ENCODE measurements around the gene NDNF. TPM values are rescaled to one million over a fixed set of nuclear protein-coding genes. Genes with fewer than 3 reads are reported as not detected.

Gene NDNF
- total RNA-seq, 1 experiment from 2014 or later = not detected

DNA sequence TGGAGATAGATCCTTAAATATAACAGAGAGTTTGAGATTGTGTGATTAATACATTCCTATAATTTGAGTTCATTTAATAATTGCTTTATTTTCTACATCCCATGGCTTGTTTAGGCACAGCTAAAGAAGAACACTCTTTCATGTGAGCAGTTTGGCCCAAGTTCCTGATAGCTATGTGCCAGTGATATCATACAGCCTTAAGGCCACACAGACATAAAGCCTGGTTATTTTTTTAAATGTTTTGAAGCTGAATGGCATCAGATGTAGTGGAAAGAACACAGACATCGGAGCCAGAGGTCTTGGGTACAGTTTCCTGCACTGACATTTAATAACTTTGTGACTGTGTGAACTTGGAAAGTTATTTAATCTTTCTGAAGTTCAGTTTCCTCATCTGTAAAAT is 7.0 kb upstream of the NDNF start:
- H3K27me3 ChIP-seq (ENCODE audit: low read length) = no peaks in the 10 kb centered on the region
- H3K9me3 ChIP-seq (ENCODE audit: low read length) = no peaks in the 10 kb centered on the region

GRCh38 chr4:121077496-121077895 is 5.2 kb upstream of the NDNF start:
- H3K4me1 ChIP-seq (ENCODE audit: low read length) = no peaks in the 10 kb centered on the region
- H3K9ac ChIP-seq (ENCODE audit: low read length) = no peak overlapping the region
- H3K4me3 ChIP-seq (ENCODE audit: low read length) = no peak overlapping the region
- H2AFZ ChIP-seq (ENCODE audit: low read length) = no peak overlapping the region
- no peaks in the 10 kb centered on the region for H4K20me1 ChIP-seq (ENCODE audit: insufficient read depth, low read depth, low read length)
- H3K27me3 ChIP-seq (ENCODE audit: low read length) = no peaks in the 10 kb centered on the region
- no peaks in the 10 kb centered on the region for H3K9me2 ChIP-seq (replicated peaks; ENCODE audit: insufficient read depth, low read length)
- H3K4me2 ChIP-seq (ENCODE audit: low read depth, low read length, poor library complexity, severe bottlenecking) = no peak overlapping the region
- H3K79me2 ChIP-seq (ENCODE audit: low read length) = no peaks in the 10 kb centered on the region
- no peaks in the 10 kb centered on the region for H3K9me3 ChIP-seq (ENCODE audit: low read length)
- no peaks in the 10 kb centered on the region for H3K36me3 ChIP-seq (ENCODE audit: insufficient read depth, low read length)
- H3K27ac ChIP-seq (ENCODE audit: low read length) = no peak overlapping the region
- no peak for DNase-seq

More for the DNA sequence above, 7.0 kb upstream of the NDNF start:
- Histone ChIP-seq H3K4me2 (ENCODE audit: low read depth, low read length, poor library complexity, severe bottlenecking) (no peak overlapping the region), H3K79me2 (ENCODE audit: low read length) (no peaks in the 10 kb centered on the region), H3K27ac (ENCODE audit: low read length) (no peak overlapping the region), H3K9me2 (replicated peaks; ENCODE audit: insufficient read depth, low read length) (no peaks in the 10 kb centered on the region), H3K9ac (ENCODE audit: low read length) (no peak overlapping the region), H3K4me1 (ENCODE audit: low read length) (no peaks in the 10 kb centered on the region), H2AFZ (ENCODE audit: low read length) (no peak overlapping the region), H3K36me3 (ENCODE audit: insufficient read depth, low read length) (no peaks in the 10 kb centered on the region), H4K20me1 (ENCODE audit: insufficient read depth, low read depth, low read length) (no peaks in the 10 kb centered on the region), H3K4me3 (ENCODE audit: low read length) (no peak overlapping the region)
- DNase-seq = no peak

GRCh38 chr4:121076416-121076815 is 4.1 kb upstream of the NDNF start:
- Histone ChIP-seq H3K79me2 (ENCODE audit: low read length) (no peaks in the 10 kb centered on the region), H3K9me3 (ENCODE audit: low read length) (no peaks in the 10 kb centered on the region), H3K36me3 (ENCODE audit: insufficient read depth, low read length) (no peaks in the 10 kb centered on the region), H3K4me3 (ENCODE audit: low read length) (no peak overlapping the region), H3K4me1 (ENCODE audit: low read length) (no peaks in the 10 kb centered on the region), H4K20me1 (ENCODE audit: insufficient read depth, low read depth, low read length) (no peaks in the 10 kb centered on the region), H3K27me3 (ENCODE audit: low read length) (no peaks in the 10 kb centered on the region), H2AFZ (ENCODE audit: low read length) (no peak overlapping the region), H3K9me2 (replicated peaks; ENCODE audit: insufficient read depth, low read length) (no peaks in the 10 kb centered on the region), H3K4me2 (ENCODE audit: low read depth, low read length, poor library complexity, severe bottlenecking) (no peak overlapping the region), H3K27ac (ENCODE audit: low read length) (no peak overlapping the region), H3K9ac (ENCODE audit: low read length) (no peak overlapping the region)
- DNase-seq = no peak

DNA sequence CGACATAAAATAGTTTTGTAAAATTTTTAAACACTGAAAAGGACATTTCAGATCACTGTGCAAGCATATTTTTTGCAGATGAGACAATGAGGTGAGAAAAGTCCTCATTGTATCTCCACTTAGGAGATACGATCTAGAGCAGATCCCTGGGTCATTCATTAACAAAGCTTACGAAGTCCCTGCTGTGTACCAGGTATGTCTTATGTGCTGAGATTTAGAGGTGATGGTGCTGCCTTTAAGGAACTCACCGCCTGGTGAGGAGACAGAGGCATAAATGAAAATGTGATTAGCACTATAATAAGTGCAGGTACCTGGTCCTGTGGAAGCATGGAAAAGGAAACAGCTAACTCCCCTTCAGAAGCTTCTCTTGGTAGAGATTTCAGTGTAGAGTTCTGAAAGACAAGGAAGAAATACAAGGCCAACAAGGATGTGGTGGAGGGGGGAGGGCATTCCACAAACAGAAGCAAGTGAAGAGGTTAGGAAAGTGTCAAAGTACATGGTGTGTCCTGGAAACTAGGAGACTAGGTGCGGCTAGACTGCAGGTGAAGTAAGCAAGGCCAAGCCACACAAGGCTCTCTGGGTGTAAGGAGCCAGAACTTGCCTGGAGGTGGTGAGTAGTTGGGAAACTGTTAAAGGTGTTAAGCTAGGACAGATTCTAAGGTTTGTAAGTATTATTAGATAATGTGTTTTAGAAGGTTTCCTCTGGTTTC is 1.5 kb upstream of the NDNF start:
- Histone ChIP-seq H4K20me1 (ENCODE audit: insufficient read depth, low read depth, low read length) (no peaks in the 10 kb centered on the region), H3K27me3 (ENCODE audit: low read length) (no peaks in the 10 kb centered on the region), H3K27ac (ENCODE audit: low read length) (no peak overlapping the region), H3K79me2 (ENCODE audit: low read length) (no peaks in the 10 kb centered on the region), H3K4me1 (ENCODE audit: low read length) (no peaks in the 10 kb centered on the region), H3K4me2 (ENCODE audit: low read depth, low read length, poor library complexity, severe bottlenecking) (no peak overlapping the region), H3K4me3 (ENCODE audit: low read length) (no peak overlapping the region), H3K9me2 (replicated peaks; ENCODE audit: insufficient read depth, low read length) (no peaks in the 10 kb centered on the region), H2AFZ (ENCODE audit: low read length) (no peak overlapping the region), H3K9me3 (ENCODE audit: low read length) (no peaks in the 10 kb centered on the region), H3K9ac (ENCODE audit: low read length) (no peak overlapping the region), H3K36me3 (ENCODE audit: insufficient read depth, low read length) (no peaks in the 10 kb centered on the region)
- DNase-seq = no peak

DNA sequence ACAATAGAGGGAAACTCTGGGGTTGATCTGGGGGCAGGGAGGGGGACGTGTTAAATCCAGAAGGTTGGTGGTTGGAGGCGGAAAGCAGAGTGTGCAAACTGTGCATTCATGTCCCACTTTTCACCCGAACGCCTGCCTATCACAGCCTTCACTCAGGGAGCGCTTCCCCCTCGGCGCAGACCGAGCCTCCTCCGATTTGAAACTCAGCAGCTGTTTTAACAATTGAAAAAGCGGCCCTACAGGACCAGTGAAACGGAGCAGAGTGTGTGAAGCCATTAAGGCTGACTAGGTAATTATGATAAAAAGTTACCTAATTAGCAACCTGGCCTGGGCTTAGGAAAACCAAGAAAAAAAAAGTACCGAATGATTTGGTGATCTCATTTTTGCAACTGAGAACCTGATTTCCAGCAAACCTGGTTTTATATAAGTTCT is 685 bp upstream of the NDNF start:
- no peak overlapping the region for H3K4me3 ChIP-seq (ENCODE audit: low read length)
- no peaks in the 10 kb centered on the region for H3K4me1 ChIP-seq (ENCODE audit: low read length)
- no peaks in the 10 kb centered on the region for H3K9me2 ChIP-seq (replicated peaks; ENCODE audit: insufficient read depth, low read length)
- H3K36me3 ChIP-seq (ENCODE audit: insufficient read depth, low read length) = no peaks in the 10 kb centered on the region
- H3K27me3 ChIP-seq (ENCODE audit: low read length) = no peaks in the 10 kb centered on the region
- DNase-seq = no peak
- H3K79me2 ChIP-seq (ENCODE audit: low read length) = no peaks in the 10 kb centered on the region
- H4K20me1 ChIP-seq (ENCODE audit: insufficient read depth, low read depth, low read length) = no peaks in the 10 kb centered on the region
- H3K9me3 ChIP-seq (ENCODE audit: low read length) = no peaks in the 10 kb centered on the region
- H2AFZ ChIP-seq (ENCODE audit: low read length) = no peak overlapping the region
- no peak overlapping the region for H3K4me2 ChIP-seq (ENCODE audit: low read depth, low read length, poor library complexity, severe bottlenecking)
- H3K9ac ChIP-seq (ENCODE audit: low read length) = no peak overlapping the region
- no peak overlapping the region for H3K27ac ChIP-seq (ENCODE audit: low read length)

DNA sequence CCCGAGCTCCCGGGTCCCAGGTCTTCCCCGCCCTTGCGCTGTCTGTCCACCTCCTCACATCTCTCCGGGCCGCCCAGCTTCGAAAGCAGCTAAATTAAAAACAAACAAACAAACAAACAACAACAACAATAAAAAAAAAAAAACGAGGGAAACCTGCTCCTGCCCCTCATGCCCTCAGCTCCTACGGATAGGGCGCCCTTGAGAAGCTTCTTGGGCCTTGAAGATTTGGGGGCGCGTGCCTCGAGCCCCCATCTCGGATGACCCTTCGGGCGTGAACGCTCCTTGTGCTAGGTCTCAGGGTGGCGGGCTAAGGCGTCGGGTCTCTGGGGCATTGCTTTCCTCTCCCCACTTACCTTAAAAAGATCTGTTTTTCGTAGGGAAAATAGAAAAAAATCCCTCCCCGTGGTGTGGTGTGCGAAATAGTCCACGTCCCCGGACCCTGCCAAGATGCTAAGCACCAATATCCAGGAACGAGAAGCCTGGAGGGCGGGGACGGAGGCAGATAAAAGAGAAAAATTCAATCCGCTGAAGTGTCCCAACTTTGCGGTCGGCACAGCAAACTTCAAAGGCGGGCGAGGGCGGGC is 603 bp downstream of the NDNF start:
- no peak overlapping the region for H3K9ac ChIP-seq (ENCODE audit: low read length)
- no peaks in the 10 kb centered on the region for H3K9me3 ChIP-seq (ENCODE audit: low read length)
- H3K79me2 ChIP-seq (ENCODE audit: low read length) = no peaks in the 10 kb centered on the region
- H2AFZ ChIP-seq (ENCODE audit: low read length) = no peak overlapping the region
- no peaks in the 10 kb centered on the region for H3K4me1 ChIP-seq (ENCODE audit: low read length)
- no peak overlapping the region for H3K4me2 ChIP-seq (ENCODE audit: low read depth, low read length, poor library complexity, severe bottlenecking)
- no peaks in the 10 kb centered on the region for H3K9me2 ChIP-seq (replicated peaks; ENCODE audit: insufficient read depth, low read length)
- no peaks in the 10 kb centered on the region for H3K36me3 ChIP-seq (ENCODE audit: insufficient read depth, low read length)
- no peak overlapping the region for H3K4me3 ChIP-seq (ENCODE audit: low read length)
- H3K27me3 ChIP-seq (ENCODE audit: low read length) = no peaks in the 10 kb centered on the region
- no peak overlapping the region for H3K27ac ChIP-seq (ENCODE audit: low read length)
- DNase-seq = no peak
- no peaks in the 10 kb centered on the region for H4K20me1 ChIP-seq (ENCODE audit: insufficient read depth, low read depth, low read length)

- Histone ChIP-seq H3K36me3 (ENCODE audit: insufficient read depth, low read length) (no peaks in the 10 kb centered on the region), H3K4me3 (ENCODE audit: low read length) (no peak overlapping the region), H3K79me2 (ENCODE audit: low read length) (no peaks in the 10 kb centered on the region), H3K9me3 (ENCODE audit: low read length) (no peaks in the 10 kb centered on the region), H4K20me1 (ENCODE audit: insufficient read depth, low read depth, low read length) (no peaks in the 10 kb centered on the region), H3K27ac (ENCODE audit: low read length) (no peak overlapping the region), H3K4me2 (ENCODE audit: low read depth, low read length, poor library complexity, severe bottlenecking) (no peak overlapping the region), H3K9me2 (replicated peaks; ENCODE audit: insufficient read depth, low read length) (no peaks in the 10 kb centered on the region), H3K27me3 (ENCODE audit: low read length) (no peaks in the 10 kb centered on the region), H3K9ac (ENCODE audit: low read length) (no peak overlapping the region), H3K4me1 (ENCODE audit: low read length) (no peaks in the 10 kb centered on the region), H2AFZ (ENCODE audit: low read length) (no peak overlapping the region)
- no peak for DNase-seq
These were observed 1.4 kb downstream of the NDNF start for GRCh38 chr4:121070696-121071639.

DNA sequence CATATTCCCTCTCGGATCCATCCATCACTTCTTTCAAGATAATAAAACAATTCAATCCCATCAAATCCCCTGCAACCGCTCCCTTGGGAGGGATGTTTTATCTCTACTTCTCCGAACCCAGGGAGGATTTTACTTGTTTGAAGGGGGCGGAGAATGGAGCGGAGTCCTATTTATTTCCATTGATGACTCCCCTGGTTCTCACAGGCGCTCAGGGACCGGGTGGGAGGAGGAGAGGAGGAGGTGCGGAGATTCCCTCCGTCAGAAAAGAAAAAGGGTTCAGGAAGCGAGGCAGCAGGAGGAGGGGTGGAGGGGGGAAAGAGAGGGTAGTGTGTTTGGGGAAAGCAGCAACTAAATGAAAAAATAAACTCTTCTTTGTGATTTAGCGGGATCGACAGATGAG is 2.1 kb downstream of the NDNF start:
- no peak overlapping the region for H2AFZ ChIP-seq (ENCODE audit: low read length)
- H3K79me2 ChIP-seq (ENCODE audit: low read length) = no peaks in the 10 kb centered on the region
- no peaks in the 10 kb centered on the region for H3K36me3 ChIP-seq (ENCODE audit: insufficient read depth, low read length)
- H3K27ac ChIP-seq (ENCODE audit: low read length) = no peak overlapping the region
- no peaks in the 10 kb centered on the region for H3K9me2 ChIP-seq (replicated peaks; ENCODE audit: insufficient read depth, low read length)
- H3K4me1 ChIP-seq (ENCODE audit: low read length) = no peaks in the 10 kb centered on the region
- DNase-seq = no peak
- no peak overlapping the region for H3K4me3 ChIP-seq (ENCODE audit: low read length)
- H3K9ac ChIP-seq (ENCODE audit: low read length) = no peak overlapping the region
- H3K9me3 ChIP-seq (ENCODE audit: low read length) = no peaks in the 10 kb centered on the region
- no peaks in the 10 kb centered on the region for H4K20me1 ChIP-seq (ENCODE audit: insufficient read depth, low read depth, low read length)
- H3K27me3 ChIP-seq (ENCODE audit: low read length) = no peaks in the 10 kb centered on the region
- H3K4me2 ChIP-seq (ENCODE audit: low read depth, low read length, poor library complexity, severe bottlenecking) = no peak overlapping the region
